Coronary artery (tissue), 2 donors: Measurements from ENCODE around the gene IGF1.

Experiments
- DNase-seq: peaks from one replicate; pipeline ENCODE4 v3.0.0-alpha.2; 2017; ENCODE audit warnings: low spot score
- H3K27ac ChIP-seq, 2 donors: fragments of 200-600 bp; sonication (generic); one replicate each; pipeline ENCODE4 v1.5.1; 2016 to 2019
- H3K4me3 ChIP-seq: fragments of 200-600 bp; sonication (generic); 2 replicates; pipeline ENCODE4 v1.5.1; 2016; ENCODE audit warnings: mild to moderate bottlenecking, moderate library complexity
- TF ChIP-seq, protein P1 (sequence below): fragments of 200-600 bp; sonication (generic); IDR thresholded peaks from one replicate; pipeline ENCODE4 v1.5.1; 2019; ENCODE audit warnings: antibody characterized with exemption

The IGF1 gene

DNA sequence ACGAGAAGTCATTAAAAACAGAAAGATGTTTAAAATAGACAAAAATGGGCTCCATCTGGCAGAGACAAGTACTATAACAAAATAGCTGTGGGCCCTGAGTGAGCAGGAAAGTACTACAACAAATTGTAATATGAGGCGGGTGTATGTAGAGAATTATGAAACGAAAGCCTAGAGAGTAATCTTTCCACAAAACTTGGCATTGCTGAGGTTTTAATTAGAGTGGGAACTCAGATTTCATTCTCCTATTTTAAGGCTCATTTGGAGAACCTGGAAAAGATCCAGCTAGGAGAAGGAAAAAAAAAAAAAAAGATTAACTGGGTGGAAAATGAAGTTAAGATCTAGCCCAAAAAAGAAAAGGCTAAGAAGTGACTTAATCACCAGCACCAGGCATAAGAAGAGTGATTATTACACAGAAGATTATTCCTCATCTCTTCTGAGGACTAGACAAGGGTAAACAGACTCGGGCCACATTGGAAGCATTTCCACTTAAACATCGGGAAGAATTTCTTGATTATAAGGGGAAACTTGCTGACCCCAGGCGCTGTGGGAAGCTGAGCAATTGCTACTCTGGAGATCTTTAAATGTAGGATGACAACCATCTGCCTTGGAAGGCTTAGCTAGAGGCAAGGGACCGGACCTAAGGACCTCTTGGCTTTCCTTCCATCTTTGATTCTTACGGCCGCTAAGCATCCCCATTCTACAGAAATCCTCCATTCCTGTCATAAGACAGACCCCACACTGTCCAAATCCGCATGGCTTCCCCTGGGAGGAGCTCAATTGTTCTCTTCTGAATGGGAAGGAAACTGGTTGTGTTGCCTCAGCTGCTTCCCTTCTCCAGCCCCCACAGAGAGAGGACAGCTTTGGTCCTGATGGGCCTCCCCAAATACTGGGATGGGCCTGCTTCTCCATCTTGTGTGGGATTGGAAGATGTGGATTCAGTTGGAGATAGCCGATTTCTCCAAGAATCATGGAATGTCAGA, 40.6 kb downstream of the IGF1 start:
- Histone ChIP-seq H3K27ac (peak overlapping the region in 1 of 2 donors; percentile 32), H3K4me3 (no peak overlapping the region)
- DNase-seq: no peak
- TF ChIP-seq, protein P1, sequence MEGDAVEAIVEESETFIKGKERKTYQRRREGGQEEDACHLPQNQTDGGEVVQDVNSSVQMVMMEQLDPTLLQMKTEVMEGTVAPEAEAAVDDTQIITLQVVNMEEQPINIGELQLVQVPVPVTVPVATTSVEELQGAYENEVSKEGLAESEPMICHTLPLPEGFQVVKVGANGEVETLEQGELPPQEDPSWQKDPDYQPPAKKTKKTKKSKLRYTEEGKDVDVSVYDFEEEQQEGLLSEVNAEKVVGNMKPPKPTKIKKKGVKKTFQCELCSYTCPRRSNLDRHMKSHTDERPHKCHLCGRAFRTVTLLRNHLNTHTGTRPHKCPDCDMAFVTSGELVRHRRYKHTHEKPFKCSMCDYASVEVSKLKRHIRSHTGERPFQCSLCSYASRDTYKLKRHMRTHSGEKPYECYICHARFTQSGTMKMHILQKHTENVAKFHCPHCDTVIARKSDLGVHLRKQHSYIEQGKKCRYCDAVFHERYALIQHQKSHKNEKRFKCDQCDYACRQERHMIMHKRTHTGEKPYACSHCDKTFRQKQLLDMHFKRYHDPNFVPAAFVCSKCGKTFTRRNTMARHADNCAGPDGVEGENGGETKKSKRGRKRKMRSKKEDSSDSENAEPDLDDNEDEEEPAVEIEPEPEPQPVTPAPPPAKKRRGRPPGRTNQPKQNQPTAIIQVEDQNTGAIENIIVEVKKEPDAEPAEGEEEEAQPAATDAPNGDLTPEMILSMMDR: no peak

DNA sequence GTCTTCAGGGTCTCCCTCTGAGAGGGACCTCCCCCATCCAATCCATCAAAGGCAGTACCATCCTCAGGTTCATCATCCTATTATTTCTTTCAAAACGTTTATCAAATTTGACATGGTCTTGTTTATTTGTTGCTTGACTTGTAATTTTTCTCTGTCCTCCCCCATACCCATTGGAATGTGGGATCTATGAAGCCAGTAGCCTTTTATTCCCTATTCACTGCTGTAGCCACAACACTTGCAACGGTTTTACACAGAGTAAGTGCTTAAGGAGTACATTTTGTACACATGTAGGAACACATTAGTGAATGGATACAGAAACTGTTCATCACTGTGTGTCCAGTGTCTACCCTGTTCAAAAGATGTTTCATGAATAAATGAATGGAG, 41.5 kb downstream of the IGF1 start:
- DNase-seq: no peak
- H3K4me3 ChIP-seq: no peak overlapping the region
- TF ChIP-seq, protein P1: no peak
- H3K27ac ChIP-seq: no peak overlapping the region

DNA sequence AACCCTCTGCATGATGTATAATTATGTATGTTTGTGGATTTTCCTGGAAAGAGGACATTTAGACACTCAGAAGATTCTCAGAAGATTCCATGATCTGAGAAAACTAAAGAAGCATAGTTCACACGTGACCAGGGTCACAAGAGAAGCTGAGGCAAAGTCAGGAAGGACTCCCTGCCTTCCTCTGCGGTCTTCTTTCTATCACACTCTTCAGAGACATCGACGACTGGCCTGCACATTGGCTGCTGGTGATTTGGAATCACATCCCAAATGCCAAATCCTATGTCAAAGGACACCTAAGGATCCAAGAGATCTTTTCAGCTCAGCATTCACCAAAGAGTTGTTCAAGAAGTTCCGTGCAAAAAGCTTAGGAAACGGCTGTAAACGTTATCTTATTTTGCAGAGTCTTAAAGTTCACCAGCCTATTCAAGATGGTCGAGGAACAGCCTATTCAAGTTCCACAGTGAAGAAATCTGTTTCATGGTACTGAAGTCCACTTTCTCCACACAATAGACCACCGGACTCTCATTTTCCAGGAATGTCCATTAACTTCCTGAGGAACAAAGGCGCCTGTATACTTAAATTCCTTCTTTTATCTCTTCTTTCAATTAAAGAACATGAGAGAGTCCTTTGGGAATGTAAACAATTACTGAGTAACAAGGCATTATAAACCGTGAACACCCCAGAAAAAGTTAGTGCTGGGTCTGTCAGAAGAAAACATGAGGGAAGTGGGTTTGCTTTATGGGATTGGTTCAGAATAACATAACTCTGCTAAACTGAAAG, 42.1 kb downstream of the IGF1 start:
- no peak overlapping the region for H3K27ac ChIP-seq
- DNase-seq: no peak
- TF ChIP-seq, protein P1: no peak

DNA sequence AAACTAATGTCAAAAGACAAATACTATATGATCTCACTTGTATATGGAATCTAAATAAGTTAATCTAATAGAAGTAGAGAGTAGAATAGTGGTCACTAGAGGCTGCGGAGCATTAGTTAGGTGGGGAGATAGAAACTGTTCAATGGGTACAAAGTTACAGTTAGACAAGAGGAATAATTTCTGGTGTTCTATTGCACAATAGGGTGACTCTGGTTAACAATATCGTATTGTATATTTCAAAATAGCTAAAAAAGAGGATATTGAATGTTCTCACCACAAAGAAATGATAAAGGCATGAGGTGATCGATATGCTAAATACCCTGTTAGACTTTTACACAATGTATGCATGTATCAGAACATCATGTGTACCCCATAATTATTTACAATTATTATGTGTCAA, 42.9 kb downstream of the IGF1 start:
- TF ChIP-seq, protein P1: no peak
- no peak overlapping the region for H3K27ac ChIP-seq
- no peak for DNase-seq

More for the DNA sequence above, 42.1 kb downstream of the IGF1 start:
- H3K4me3 ChIP-seq: no peak overlapping the region

DNA sequence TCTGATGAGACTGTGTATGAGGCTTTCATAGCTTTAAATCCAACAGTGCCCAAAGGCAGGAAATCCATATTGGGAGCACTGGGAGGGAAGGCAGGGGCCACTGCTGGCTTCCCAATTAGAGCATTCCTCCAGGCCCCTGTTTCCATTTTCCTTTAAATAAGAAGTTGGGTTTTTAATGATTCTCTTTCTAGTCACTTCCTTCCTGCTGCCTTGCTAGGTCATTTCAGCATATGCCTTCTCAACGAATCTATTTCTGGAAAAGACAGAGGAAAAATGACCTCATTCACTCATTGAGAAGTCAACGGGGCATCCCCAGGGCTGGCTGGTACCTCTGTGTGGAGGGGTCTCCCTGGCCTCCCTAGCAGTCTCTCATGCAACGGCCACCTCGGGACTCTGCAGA, 43.5 kb downstream of the IGF1 start:
- no peak overlapping the region for H3K4me3 ChIP-seq
- H3K27ac ChIP-seq: no peak overlapping the region
- TF ChIP-seq, protein P1: no peak
- no peak for DNase-seq

More for the DNA sequence above, 42.9 kb downstream of the IGF1 start:
- H3K4me3 ChIP-seq: no peak overlapping the region

DNA sequence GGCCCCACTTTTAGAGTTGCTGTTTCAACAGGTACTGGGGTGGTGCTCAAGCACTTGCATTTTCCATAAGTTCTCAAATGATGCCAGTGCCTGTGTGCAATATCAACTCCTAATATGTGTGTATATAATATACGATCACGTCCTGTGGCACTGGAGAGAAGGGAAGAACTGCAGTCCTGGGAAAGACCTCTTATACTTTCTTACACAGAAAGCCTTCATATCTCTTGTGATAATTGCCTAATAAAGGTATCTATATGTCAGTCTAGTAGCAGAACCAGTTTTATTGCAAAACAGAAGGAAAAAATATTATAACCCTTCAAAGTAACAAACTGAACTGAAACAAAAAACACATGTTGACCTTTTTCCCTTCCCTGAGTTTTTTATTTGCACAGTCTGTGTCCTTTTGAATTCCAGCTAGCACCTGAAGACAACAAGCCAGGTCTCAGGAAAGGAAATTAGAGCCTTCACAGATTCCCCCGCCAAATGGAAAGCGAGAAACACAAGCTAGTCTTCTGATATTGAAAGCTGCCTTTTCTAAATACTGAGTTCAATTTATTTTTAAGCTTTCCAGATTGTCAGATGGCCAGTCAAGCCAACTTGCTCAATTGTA, 44.4 kb downstream of the IGF1 start:
- DNase-seq: no peak
- Histone ChIP-seq H3K27ac (no peak overlapping the region), H3K4me3 (no peak overlapping the region)
- TF ChIP-seq, protein P1: no peak
